Neuronal stem cell (in vitro differentiated cells): ENCODE data around the gene LPP.

ENCODE experiments used
- DNase-seq: peaks from one replicate; pipeline ENCODE4 v3.0.0-alpha.2; 2013; ENCODE audit warnings: low spot score
- H2AFZ ChIP-seq: one replicate; pipeline ENCODE4 v1.6.1; 2013; ENCODE audit warnings: mild to moderate bottlenecking, low read length, inconsistent platforms
- H2AK5ac ChIP-seq: 2 replicates; pipeline ENCODE4 v1.6.1; 2013; ENCODE audit warnings: low read depth, mild to moderate bottlenecking, inconsistent platforms, low read length, moderate library complexity, mixed read lengths
- H2BK120ac ChIP-seq: 2 replicates; pipeline ENCODE4 v1.6.1; 2013; ENCODE audit warnings: low read depth, mild to moderate bottlenecking, inconsistent platforms, low read length, moderate library complexity, mixed read lengths
- H2BK12ac ChIP-seq: one replicate; pipeline ENCODE4 v1.6.1; 2013; ENCODE audit warnings: low read length, inconsistent platforms
- H2BK15ac ChIP-seq: 2 replicates; pipeline ENCODE4 v1.6.1; 2013; ENCODE audit warnings: mild to moderate bottlenecking, low read length, inconsistent platforms, mixed read lengths
- H2BK5ac ChIP-seq: one replicate; pipeline ENCODE4 v1.6.1; 2013; ENCODE audit warnings: inconsistent platforms, mild to moderate bottlenecking, low read length, moderate library complexity
- H3K14ac ChIP-seq: one replicate; pipeline ENCODE4 v1.6.1; 2013; ENCODE audit warnings: low read length, inconsistent platforms
- H3K18ac ChIP-seq: 2 replicates; pipeline ENCODE4 v1.6.1; 2013; ENCODE audit warnings: low read length, inconsistent platforms
- H3K23ac ChIP-seq: 2 replicates; pipeline ENCODE4 v1.6.1; 2013; ENCODE audit warnings: low read depth, mild to moderate bottlenecking, mixed read lengths, low read length, inconsistent platforms; ENCODE audit not compliant: poor library complexity
- H3K27ac ChIP-seq: replicated peaks from 3 replicates; pipeline ENCODE4 v1.5.1; 2013; ENCODE audit warnings: low read length, inconsistent platforms
- H3K27me3 ChIP-seq, 3 experiments: 2 replicates each; pipeline ENCODE4 v1.6.1; 2013; ENCODE audit warnings: low read length in 3 of 3, mild to moderate bottlenecking in 2 of 3, inconsistent platforms in 1 of 3, low read depth in 1 of 3, mixed read lengths in 1 of 3, moderate library complexity in 1 of 3; ENCODE audit not compliant: control insufficient read depth in 3 of 3, insufficient read depth in 3 of 3
- H3K36me3 ChIP-seq, 2 donors: replicated peaks in 1 of 2; 2 replicates each; pipeline ENCODE4 v1.6.1; 2013; ENCODE audit warnings: low read length in 2 of 2; ENCODE audit not compliant: control insufficient read depth in 2 of 2, insufficient read depth in 2 of 2
- H3K4ac ChIP-seq: 2 replicates; pipeline ENCODE4 v1.6.1; 2013; ENCODE audit warnings: inconsistent platforms, mild to moderate bottlenecking, low read length, moderate library complexity
- H3K4me1 ChIP-seq, 2 donors: 1 replicate in 1 of 2; 2 replicates in 1 of 2; pipeline ENCODE4 v1.6.1; 2013; ENCODE audit warnings: low read length in 2 of 2, low read depth in 1 of 2; ENCODE audit not compliant: control insufficient read depth in 2 of 2, insufficient read depth in 1 of 2
- H3K4me2 ChIP-seq: one replicate; pipeline ENCODE4 v1.6.1; 2013; ENCODE audit warnings: mild to moderate bottlenecking, low read length, inconsistent platforms; ENCODE audit not compliant: insufficient read depth, poor library complexity, severe bottlenecking
- H3K4me3 ChIP-seq, 2 donors: 2 replicates each; pipeline ENCODE4 v1.5.1; 2013; ENCODE audit warnings: low read length in 2 of 2, mild to moderate bottlenecking in 2 of 2, inconsistent platforms in 1 of 2, moderate library complexity in 1 of 2
- H3K79me1 ChIP-seq: one replicate; pipeline ENCODE4 v1.6.1; 2013; ENCODE audit warnings: low read depth, mild to moderate bottlenecking, inconsistent platforms, low read length, moderate library complexity
- H3K9ac ChIP-seq: one replicate; pipeline ENCODE4 v1.6.1; 2013; ENCODE audit warnings: mild to moderate bottlenecking, low read depth, low read length, inconsistent platforms; ENCODE audit not compliant: poor library complexity
- H3K9me3 ChIP-seq, 2 donors: replicated peaks in 1 of 2; 2 replicates each; pipeline versions ENCODE3 to v1.6.1; 2013; ENCODE audit warnings: low read length in 2 of 2, mild to moderate bottlenecking in 2 of 2, inconsistent platforms in 1 of 2, low read depth in 1 of 2, mixed read lengths in 1 of 2, moderate library complexity in 1 of 2; ENCODE audit not compliant: control insufficient read depth in 2 of 2, insufficient read depth in 1 of 2
- H4K8ac ChIP-seq: one replicate; pipeline ENCODE4 v1.6.1; 2013; ENCODE audit warnings: low read depth, mild to moderate bottlenecking, inconsistent platforms, low read length, moderate library complexity
- H4K91ac ChIP-seq: one replicate; pipeline ENCODE4 v1.6.1; 2013; ENCODE audit warnings: low read length, low read depth, mild to moderate bottlenecking, inconsistent platforms; ENCODE audit not compliant: poor library complexity
- WGBS, 2 donors: extraction: QIAGEN DNeasy Blood & Tissue Kit; methylation state at CpG; one replicate each; pipeline ENCODE4 v1.1.7; 2013; ENCODE audit warnings: missing lambda C conversion rate in 2 of 2, mixed read lengths in 1 of 2; ENCODE audit not compliant: insufficient read length in 2 of 2, insufficient replicate concordance in 1 of 2; ENCODE audit errors: extremely low coverage in 2 of 2; 5-methylcytosine and 5-hydroxymethylcytosine counted together

LPP gene

GRCh38 chr3:188482929-188483328 is 329.0 kb downstream of the LPP start:
- H3K27me3 ChIP-seq = no peaks in the 10 kb centered on the region
- H3K27ac ChIP-seq = no peak overlapping the region
- no peaks in the 10 kb centered on the region for H3K79me1 ChIP-seq
- no peak overlapping the region for H3K23ac ChIP-seq
- no peak overlapping the region for H3K9ac ChIP-seq
- H3K14ac ChIP-seq = no peak overlapping the region
- no peak overlapping the region for H2AFZ ChIP-seq
- peaks cover 0 to 19% of the 10 kb centered on the region in 2 donors for H3K36me3 ChIP-seq
- H2BK12ac ChIP-seq = no peak overlapping the region
- DNase-seq = no peak
- no peak overlapping the region for H2BK15ac ChIP-seq
- H3K4me2 ChIP-seq = no peak overlapping the region
- H2AK5ac ChIP-seq = no peak overlapping the region
- no peak overlapping the region for H2BK120ac ChIP-seq
- H2BK5ac ChIP-seq = no peak overlapping the region
- H4K8ac ChIP-seq = no peak overlapping the region
- H3K18ac ChIP-seq = no peak overlapping the region
- H3K4me1 ChIP-seq = peaks cover 0 to 2% of the 10 kb centered on the region in 2 donors
- peaks cover 0 to 8% of the 10 kb centered on the region in 2 donors for H3K9me3 ChIP-seq
- no peak overlapping the region for H3K4me3 ChIP-seq
- no CpG with 5 or more reads among the region's 4 CpGs for WGBS, 2 donors
- H3K4ac ChIP-seq = no peak overlapping the region
- no peak overlapping the region for H4K91ac ChIP-seq

- H3K4me1 ChIP-seq = no peaks in the 10 kb centered on the region
- no peak overlapping the region for H2BK5ac ChIP-seq
- peaks cover 0 to 22% of the 10 kb centered on the region in 2 donors for H3K36me3 ChIP-seq
- H3K4me2 ChIP-seq = no peak overlapping the region
- no peak overlapping the region for H2AK5ac ChIP-seq
- H4K8ac ChIP-seq = no peak overlapping the region
- H2AFZ ChIP-seq = no peak overlapping the region
- no peak overlapping the region for H3K4ac ChIP-seq
- H3K4me3 ChIP-seq = no peak overlapping the region
- no peak overlapping the region for H4K91ac ChIP-seq
- no peak overlapping the region for H2BK120ac ChIP-seq
- H3K18ac ChIP-seq = no peak overlapping the region
- no peak overlapping the region for H3K23ac ChIP-seq
- H3K14ac ChIP-seq = no peak overlapping the region
- peaks cover 0 to 8% of the 10 kb centered on the region in 2 donors for H3K9me3 ChIP-seq
- H3K9ac ChIP-seq = no peak overlapping the region
- H3K27ac ChIP-seq = no peak overlapping the region
- no peaks in the 10 kb centered on the region for H3K79me1 ChIP-seq
- no CpG with 5 or more reads among the region's 5 CpGs for WGBS, 2 donors
- DNase-seq = no peak
- H2BK15ac ChIP-seq = no peak overlapping the region
- H2BK12ac ChIP-seq = no peak overlapping the region
- H3K27me3 ChIP-seq = no peaks in the 10 kb centered on the region
Measured at GRCh38 chr3:188486126-188486525, 332.2 kb downstream of the LPP start.

GRCh38 chr3:188486952-188487351 is 333.0 kb downstream of the LPP start:
- Histone ChIP-seq H2AFZ (no peak overlapping the region), H4K91ac (no peak overlapping the region), H2BK5ac (no peak overlapping the region), H3K36me3 (peaks cover 0 to 22% of the 10 kb centered on the region in 2 donors), H4K8ac (no peak overlapping the region), H3K4ac (no peak overlapping the region), H3K4me2 (no peak overlapping the region), H3K27ac (no peak overlapping the region), H3K27me3 (no peaks in the 10 kb centered on the region), H3K79me1 (no peaks in the 10 kb centered on the region), H3K4me1 (no peaks in the 10 kb centered on the region), H3K14ac (no peak overlapping the region), H3K9me3 (peaks cover 0 to 8% of the 10 kb centered on the region in 2 donors), H3K18ac (no peak overlapping the region), H2BK15ac (no peak overlapping the region), H2AK5ac (no peak overlapping the region), H3K9ac (no peak overlapping the region), H2BK12ac (no peak overlapping the region), H3K23ac (no peak overlapping the region), H2BK120ac (no peak overlapping the region), H3K4me3 (no peak overlapping the region)
- DNase-seq = no peak
- no CpG with 5 or more reads among the region's 3 CpGs for WGBS, 2 donors

- no peak overlapping the region for H2AK5ac ChIP-seq
- no peak overlapping the region for H3K4ac ChIP-seq
- no CpG with 5 or more reads among the region's 5 CpGs for WGBS, 2 donors
- H2AFZ ChIP-seq = no peak overlapping the region
- peaks cover 0 to 22% of the 10 kb centered on the region in 2 donors for H3K36me3 ChIP-seq
- peaks cover 0 to 8% of the 10 kb centered on the region in 2 donors for H3K9me3 ChIP-seq
- H3K14ac ChIP-seq = no peak overlapping the region
- no peak overlapping the region for H2BK15ac ChIP-seq
- no peaks in the 10 kb centered on the region for H3K79me1 ChIP-seq
- DNase-seq = no peak
- H3K27me3 ChIP-seq = no peaks in the 10 kb centered on the region
- no peak overlapping the region for H4K8ac ChIP-seq
- H3K23ac ChIP-seq = no peak overlapping the region
- no peak overlapping the region for H2BK12ac ChIP-seq
- no peak overlapping the region for H3K9ac ChIP-seq
- no peaks in the 10 kb centered on the region for H3K4me1 ChIP-seq
- H4K91ac ChIP-seq = no peak overlapping the region
- no peak overlapping the region for H3K4me2 ChIP-seq
- no peak overlapping the region for H3K27ac ChIP-seq
- no peak overlapping the region for H3K18ac ChIP-seq
- no peak overlapping the region for H3K4me3 ChIP-seq
- no peak overlapping the region for H2BK120ac ChIP-seq
- no peak overlapping the region for H2BK5ac ChIP-seq
Measured at GRCh38 chr3:188487652-188488051, 333.7 kb downstream of the LPP start.
